Hematopoietic multipotent progenitor cell treated with erythropoietin and hydrocortisone succinate and interleukin-3 and kit ligand, for 17 days (in vitro differentiated cells): ENCODE measurements around the gene TNKS1BP1.
"Not testable (repeated sequence)": the region's sequence is repeated elsewhere in the genome, so short reads cannot be mapped to it uniquely, and the experiment has no call there.

Experiments
- DNase-seq: peaks from one replicate; pipeline ENCODE4 v3.0.0-alpha.2; 2015; ENCODE audit warnings: low spot score

TNKS1BP1 gene

DNA sequence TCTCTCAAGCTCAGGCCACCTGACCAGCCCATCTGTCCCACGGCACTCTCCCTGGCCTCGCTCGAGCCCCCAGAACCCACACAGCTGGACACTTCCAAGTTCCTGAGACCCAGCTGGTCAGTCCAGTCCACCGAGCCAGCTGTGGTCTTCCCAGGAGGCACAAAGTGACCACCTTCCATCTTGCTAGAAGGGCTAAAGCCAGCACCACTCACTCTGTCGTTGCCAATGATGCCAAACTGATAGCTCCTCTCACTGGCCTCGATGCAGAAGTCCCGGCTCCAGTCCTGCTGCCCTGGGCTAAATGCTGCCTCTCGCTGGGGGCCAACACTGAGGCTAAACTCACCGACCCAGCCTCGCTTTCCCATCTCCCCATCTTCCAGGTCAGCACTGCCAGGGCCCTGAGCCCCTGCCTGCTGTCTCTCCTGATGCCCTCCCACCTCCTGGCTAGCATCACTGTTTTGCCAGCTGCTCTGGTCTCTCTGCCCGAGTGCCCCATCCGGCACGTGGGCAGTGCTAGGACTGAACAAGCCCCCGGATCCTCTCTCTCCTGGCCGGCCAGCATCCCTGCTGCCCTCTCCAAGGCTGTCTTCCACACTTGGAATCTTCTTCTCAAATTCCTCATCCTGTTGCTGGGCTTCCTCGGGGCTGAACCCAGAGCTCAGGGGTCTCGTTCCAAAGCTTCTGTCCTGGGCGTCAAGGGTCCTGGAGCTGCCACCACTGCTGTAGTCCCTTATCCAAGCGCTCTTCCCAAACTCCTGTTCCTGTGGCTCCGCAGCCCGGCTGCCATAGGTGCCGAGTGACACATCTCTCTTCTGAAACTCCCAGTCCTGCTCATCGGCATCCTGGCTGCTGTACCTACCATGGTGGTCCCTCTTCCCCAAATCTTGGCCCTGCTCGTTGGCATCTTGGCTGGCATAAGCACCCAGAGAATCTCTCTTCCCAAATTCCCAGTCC, 15.4 kb downstream of the TNKS1BP1 start:
- no peak for DNase-seq

DNA sequence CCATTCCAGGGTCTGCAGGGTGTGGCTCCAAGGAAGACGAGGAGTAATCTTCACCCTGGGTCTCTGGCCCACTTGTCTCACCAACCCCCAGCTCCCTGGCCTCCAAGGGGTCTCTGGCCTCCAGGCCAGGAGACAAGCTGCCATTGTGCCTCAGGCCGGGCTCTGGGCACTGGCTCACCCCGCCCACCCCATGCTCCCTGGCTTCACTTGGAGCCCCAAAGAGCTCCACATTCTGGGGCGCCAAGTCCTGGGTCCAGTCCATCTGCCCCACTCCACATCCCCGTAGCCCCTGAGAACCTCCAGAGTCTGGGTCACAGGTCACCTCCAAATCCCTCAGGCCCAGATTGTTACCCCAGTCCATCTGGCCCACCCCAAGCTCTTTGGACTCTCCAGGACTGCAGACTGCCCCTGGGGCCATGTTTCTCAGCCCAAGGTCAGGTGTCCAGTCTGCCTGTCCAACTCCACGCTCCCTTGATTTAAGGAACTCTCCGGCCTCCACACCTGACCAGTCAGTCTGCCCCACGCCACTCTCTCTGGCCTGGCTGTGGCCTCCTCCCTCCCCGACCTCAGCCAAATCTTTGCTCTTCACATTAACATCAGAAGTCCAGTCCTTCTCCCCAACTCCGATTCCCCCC, 16.2 kb downstream of the TNKS1BP1 start:
- DNase-seq = no peak

DNA sequence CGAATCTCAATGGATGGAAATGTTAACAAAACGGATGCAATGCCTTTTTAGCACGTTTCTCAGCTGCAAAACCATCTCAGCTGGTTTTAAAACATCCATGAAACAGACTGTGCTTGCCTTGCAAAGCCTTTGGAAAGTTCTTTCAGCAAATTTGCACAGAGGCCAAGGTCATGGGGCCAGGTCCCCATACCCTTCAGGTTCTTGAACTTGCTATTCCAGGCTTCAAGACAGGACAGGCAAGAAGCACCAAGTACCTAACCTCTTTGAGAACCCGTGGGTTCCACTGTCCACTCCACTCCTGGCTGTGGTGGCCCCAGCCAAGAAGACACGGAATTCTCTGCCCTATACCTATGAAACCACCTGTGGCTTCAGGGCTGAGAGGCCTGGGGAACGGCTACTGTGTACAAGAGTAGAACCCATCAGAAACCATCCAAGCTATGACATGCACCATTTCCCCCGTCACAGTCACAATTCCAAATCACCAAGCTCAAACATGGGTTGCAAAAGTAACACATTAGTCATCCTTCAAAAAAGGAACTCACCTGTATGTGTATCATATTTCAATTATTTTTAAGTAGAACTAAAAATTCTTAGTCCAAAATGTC, 17.0 kb downstream of the TNKS1BP1 start:
- DNase-seq = no peak

DNA sequence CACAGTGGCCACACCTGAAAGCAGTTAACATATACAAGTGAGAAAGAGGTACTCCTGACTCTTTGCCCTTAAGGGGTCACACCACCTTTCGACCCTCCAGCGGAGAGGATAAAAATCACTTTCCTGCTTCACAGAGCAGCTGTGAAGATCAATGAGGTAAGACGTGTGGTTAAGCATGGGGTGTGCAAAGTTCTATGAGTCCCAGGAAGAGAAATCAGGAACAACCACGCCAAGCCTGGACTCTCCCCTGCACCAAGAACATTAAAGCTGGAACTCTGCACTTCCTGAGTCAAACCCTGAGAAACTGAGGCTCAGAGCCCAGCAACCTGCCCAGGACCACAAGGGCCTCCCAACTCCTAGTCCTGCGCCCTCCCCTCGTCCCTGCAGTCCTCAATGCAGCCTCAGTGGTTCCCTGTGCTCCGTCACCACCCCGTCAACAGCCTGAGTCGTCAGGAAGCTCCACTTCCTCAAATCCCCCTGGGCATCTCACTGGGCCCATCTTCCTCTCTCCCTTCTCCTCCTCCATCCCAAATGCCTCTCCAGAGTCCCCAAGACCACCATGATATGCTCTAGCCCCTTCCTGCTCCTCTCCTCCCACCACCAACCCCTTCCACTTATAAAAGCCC, 17.7 kb downstream of the TNKS1BP1 start:
- DNase-seq = no peak

DNA sequence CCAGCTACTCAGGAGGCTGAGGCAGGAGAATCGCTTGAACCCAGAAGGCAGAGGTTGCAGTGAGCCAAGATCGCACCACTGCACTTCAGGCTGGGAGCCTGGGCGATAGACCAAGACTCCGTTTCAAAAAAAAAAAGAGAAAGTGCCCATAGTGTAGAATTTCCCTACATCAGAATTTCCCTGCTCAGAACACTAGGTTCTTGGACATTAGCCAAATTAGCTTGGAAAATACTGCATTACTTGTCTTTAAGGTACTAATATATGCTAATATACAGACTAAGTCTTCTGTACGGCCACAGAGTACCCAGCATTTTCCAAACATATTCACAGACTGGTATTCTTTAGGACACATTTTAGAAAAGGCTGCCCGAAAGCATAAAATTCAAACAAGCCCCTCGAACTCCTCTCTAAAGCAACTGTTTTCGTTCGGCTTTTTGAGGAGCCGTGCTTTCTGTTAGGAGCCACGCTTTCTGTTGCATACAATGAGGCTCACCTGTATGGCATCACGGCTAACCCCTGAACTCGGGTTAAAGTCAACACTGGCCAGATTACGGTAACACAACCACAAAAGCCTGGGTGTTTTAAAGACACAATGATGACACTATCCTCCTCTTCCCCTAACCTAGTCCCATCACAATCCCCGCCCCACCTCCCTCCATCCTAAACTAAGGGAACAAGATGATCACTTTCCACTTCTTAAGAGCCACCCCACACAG, 18.4 kb downstream of the TNKS1BP1 start:
- DNase-seq = no peak

DNA sequence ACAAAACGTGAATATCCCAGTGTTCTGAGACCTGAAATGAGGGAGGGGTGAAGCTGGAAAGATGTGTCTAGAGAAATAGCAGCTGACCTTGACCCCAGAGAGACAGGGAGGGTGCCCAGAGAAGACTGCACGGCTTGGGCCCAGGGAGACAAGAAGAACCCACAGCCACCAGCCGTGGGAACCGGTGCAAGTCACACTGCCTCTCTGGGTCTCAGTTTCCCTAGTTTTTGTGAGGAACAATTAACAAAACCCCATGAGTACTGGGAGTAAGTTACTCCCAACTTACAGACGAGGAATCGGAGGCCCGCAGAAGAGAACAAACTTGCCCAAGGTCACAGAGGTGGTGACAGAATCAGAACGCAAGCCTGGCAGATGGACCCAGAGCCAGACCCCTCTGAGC, 19.2 kb downstream of the TNKS1BP1 start:
- DNase-seq = no peak

DNA sequence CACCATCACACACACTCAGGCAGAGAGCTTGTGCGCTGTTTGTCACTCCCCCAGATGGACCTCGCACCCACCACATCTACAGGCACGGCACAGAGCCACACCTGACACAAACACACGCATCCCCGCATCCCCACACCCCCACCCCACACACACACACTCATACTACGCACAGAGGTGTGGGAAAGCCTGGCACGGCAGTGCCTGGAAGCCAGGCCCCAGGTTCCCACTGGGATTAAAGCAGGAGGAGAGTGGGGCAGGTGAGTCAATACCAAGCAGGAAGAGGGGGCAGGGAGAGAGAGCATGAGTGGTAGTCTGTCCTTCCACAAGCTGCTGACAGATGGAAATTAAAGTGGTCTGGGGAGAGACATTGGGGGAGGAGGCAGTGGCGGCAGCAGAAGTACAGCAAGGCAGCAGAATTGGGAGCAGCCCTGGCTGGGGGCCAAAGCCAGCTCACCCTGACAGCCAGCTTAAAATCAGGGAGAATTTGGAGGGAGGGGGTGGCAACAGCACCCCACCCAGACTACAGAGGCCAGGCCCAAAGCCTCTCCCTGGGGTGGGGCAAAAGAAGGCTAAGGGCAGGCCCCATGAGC, 20.7 kb downstream of the TNKS1BP1 start:
- DNase-seq = no peak

DNA sequence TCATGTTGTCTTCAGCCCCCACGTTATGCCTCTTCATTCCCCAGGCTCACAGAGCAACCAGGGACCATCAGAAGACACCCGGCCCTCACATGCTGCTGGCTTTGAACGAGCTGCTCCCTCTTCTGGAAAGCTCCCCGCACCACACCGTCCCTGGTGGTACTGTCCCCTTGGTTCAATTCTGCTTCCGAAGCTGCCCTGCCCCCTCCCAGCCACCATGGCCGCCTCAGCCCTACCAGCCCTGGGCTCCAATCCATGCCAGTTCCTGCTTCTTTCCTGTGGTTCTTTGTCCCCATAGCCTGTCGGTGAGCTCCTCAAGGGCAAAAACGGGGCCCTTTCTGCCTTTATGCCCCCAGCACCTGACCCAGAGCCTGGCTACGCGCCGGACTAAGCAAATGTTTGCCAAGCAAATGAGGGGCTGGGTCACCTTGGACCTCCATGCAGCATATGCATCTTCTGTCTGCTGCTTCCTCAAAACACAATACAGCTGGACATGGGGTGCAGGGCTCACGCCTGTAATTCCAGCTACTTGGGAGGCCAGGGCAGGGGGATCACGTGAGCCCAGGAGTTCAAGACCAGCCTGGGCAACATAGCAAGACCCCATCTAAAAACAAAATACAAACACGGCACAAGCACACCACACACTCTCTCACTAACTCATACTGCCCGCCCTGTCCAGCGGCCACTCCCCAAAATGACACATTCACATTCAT, 21.3 kb downstream of the TNKS1BP1 start:
- no peak for DNase-seq

DNA sequence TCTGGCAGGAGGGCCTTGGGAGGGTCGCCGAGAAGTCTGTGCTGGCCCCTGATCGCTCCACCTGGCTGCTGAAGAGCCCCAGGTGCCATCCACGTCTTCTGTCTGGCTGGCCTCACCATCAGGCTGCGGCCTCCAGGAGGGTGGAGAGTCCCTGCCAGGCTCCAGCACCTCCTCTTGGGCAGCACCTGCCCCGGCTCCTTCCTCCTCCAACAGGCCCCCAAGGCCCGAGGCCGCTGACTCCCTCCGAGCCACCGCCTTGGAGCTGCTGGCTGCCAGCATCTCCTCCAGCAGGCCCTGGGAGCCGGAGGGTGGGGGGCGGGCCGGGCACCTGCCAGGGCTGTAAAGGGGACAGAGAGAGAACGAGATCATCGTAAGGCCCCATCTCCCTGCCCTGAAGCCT, 22.3 kb downstream of the TNKS1BP1 start:
- no peak for DNase-seq

DNA sequence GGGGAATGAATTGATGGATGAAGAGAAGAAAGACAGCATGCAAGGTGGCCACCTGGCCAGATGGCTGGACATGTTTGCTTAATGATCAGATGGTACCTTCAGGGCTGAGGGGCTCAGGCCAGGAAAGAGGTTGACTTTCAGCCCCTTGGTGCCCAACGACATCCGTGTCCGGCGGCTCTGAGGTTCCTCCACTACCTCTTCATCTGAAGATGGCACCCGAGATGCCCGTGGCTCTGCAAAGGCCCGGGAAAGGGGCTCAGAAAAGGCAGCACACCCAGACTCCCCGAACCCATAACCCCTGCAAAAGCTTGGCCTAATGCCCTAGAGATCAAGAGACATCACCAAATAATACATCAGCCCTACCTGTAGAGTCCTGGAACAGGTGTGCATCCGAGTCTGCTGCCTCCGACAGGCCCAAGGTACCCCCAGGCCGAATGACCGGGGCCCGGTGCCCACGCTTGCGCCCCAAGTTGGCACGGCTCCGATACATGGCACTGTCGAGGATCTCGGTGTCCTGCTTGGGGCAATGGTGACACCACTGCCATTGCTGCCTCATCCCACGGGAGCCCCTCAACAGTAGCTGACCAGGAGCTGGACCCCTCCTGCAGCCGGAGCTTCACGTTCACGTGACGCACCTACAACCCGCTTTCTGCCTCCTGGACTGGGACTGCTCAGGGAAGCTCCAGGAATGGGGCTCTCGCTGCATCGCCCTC, 22.9 kb downstream of the TNKS1BP1 start:
- no peak for DNase-seq

DNA sequence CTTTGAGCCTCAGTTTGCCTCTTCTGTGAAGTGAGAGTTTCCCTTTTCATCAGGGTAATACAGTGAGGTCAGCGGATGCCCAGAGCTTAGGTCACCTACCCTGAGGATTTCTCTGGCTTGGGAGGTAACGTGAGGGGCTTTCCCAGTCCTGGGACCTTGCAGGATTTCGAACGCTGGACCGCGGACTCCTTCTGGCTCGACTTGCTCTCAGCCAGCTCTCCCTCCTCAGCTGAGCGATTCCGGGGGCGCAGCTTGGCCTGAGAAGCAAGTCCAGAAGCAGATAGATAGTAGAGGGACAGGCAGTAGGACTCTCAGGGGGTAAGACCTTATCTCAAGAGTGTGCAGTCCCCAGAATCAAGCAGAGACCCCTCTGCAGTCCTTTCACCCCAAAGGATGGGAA, 24.0 kb downstream of the TNKS1BP1 start:
- no peak for DNase-seq

DNA sequence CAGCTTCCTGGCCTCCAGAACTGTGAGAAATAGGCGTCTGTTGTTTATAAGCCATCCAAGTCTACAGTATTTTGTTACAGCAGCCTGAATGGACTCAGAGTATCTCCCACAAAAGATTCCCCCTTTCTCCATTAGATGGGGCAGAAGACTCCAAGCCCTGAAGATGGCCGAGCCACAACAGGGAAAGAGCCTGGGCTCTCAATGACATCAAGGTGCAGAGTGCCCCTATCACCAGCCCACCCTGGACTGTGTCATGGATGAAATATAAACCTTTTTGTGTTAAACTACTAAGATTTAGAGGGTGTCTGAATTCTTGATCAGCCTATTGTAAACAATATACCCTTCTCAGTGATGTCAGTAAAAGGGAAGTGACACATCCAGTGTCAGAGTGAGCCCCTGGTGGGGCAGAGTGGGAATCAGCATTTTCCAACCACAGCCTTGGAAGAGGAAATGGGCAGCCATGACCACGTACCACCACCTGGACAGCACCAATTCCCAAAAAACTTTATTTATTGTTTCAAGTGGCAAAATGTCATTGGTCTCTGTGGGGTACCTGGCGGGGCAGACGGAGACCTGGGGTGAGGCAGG, 25.5 kb downstream of the TNKS1BP1 start:
- DNase-seq = no peak

DNA sequence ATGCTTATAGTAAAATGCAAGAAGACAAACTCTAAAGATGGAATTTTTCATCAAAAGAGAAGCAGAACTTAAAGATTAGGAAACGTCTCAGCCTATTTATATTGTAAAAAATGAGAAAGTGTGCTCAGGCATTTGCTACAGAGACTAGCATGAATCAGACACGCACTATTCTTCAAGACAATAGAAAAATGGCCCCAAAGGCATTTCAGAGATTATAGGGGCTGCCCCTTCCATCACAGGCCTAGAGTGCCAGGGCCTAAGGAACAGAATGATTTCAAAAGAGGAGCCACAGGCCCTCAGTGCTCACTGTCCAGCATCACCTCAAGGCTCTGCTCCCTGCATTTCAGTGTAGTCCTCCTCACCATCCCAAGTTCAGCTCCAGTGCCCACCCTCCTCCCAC, 27.5 kb downstream of the TNKS1BP1 start:
- DNase-seq = no peak

DNA sequence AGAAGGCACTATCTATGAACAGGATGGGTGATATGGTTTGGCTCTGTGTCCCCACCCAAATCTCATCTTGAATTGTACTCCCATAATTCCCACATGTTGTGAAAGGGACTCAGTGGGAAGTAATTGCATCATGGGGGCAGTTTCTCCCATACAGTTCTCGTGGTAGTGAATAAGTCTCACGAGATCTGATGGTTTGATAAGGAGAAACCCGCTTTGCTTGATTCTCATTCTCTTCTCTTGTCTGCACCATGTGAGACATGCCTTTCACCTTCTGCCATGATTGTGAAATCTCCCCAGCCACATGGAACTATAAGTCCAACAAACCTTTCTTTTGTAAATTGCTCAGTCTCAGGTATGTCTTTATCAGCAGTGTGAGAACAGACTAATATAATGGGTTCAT, 28.5 kb downstream of the TNKS1BP1 start:
- not testable (repeated sequence) for DNase-seq

DNA sequence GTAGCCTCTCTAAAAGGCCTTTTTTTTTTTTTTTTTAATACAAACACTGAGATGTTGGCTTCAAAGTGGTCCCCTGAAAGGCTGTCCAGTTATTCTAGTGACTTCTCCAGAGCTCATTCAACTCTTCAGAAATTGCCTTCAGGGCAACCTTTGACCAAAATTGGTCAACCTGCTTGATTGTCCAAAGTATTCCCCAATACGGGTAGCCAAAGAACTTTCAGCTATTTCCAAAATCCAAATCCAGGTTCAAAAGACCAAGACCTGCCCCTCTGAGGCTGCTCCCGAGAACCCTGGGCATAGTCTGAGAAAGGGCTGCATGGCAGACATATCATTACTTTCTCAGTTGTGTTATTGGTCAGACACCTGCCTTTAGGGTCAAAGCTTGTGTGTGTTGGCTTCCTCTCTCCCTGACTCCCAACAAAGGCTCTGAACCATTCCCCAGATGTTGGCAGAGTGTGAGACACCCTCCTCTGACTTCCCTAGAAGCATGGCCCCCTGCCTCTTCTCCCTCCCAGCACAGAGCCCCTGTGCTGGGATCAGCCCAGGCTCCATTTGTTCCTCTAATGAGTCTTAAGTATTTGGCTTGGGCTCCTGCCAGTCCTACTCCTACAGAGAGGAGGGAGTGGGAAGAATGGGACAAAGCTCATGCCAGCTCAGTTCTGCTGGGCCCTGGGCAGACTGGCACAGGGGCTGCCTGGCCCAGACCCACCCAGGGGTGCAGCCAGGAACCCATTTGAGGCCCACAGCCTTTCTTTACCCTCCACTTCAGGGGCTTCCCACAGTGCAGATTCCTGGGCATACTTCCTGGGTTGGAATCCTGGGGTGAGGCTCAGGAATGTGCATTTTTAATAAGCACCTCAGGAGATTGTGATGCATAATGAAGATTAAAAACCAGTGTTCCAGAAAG, 30.3 kb downstream of the TNKS1BP1 start:
- no peak for DNase-seq

DNA sequence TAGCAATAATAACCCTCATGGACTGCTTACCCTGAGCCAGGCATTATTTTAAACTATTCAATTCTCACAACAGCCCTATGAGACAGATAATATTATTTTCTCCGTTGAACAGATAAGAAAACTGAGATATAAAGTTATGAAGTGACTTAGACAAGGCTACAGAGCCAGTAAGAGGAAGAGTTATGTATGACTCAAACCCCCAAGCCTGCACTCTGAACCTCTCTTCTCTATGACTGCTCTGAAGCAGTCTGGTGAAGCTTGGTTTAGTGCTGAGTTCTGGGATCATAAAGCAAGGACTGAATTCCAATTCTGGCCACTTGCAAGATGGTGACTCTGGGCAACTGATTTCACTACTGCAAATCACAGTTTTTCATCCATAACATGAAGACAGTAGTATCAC, 34.5 kb downstream of the TNKS1BP1 start:
- no peak for DNase-seq

DNA sequence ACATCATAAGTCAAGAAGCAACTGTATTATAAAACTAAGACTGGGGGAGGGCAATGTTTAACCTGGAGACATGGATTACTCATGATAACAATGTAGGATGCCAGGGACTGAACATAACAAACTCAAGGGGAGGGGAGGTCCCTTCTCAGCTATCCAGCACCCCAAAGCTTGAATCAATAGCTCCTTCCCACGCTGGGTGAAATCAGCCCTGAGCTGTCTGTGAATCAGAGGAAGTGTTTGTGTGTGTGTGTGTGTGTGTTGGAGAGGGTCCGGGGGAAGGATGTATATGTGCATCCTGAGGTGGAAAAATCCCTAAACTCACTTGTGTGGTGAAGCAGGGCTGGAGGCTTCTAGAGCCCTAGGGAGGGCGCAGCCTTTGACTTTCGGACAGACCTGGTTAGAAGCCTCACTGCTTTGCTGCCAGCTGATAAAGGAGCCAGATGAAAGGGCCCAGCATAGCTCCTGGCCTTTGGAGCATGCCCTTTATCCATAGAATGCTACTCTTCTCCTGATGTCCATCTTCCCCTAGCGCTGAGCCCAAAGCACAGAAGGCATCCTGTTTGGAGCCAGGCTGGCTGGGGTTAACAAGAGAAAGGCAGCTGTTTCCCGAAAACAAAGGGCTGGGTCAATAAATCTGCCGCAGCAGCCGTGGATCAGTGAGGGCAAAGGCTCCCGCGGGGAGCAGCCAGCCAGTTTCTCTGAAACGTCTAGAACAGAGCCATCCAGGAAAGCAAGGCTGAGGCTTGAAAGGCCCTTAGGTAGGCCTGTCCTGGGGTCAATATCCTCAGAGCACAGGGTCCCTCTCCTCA, 35.8 kb downstream of the TNKS1BP1 start:
- DNase-seq = no peak

DNA sequence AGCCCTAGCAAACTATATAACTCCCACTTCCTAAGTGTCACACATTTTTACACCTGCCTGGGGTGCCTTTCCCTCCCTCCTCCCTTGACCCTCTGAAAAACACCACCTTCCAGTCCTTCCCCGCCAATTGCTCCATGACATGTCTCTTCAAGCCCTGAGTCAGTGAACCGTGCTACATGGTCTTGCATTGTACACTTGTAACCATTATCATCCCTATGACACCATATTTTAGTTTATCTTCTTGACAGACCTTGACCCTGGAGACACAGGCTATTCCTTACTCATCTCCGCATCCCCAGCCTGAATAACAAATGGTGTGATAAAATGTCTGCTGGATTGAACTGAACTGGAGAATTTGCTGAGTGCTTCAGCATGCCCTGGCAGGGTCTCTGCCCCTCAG, 36.9 kb downstream of the TNKS1BP1 start:
- DNase-seq = no peak
